GM19463 (cell line): Measurements from ENCODE around the gene MT1F.

ENCODE experiments used
- ATAC-seq: cut with Tn5 transposase; IDR thresholded peaks from one replicate; pipeline ENCODE4 v1.9.1; 2021; ENCODE audit warnings: mild to moderate bottlenecking, moderate library complexity; ENCODE audit not compliant: unreplicated experiment

MT1F gene

GRCh38 chr16:56689171-56689570 is 31.4 kb downstream of the MT1F start:
- no peak for ATAC-seq

- no peak for ATAC-seq
Measured at GRCh38 chr16:56690420-56691122, 32.8 kb downstream of the MT1F start.

- no peak for ATAC-seq
Measured at GRCh38 chr16:56691885-56692284, 34.1 kb downstream of the MT1F start.

GRCh38 chr16:56695246-56695645 is 37.5 kb downstream of the MT1F start:
- ATAC-seq: no peak

- no peak for ATAC-seq
Measured at GRCh38 chr16:56697456-56698155, 39.8 kb downstream of the MT1F start.

GRCh38 chr16:56700195-56700594 is 42.4 kb downstream of the MT1F start:
- no peak for ATAC-seq

GRCh38 chr16:56700631-56701030 is 42.9 kb downstream of the MT1F start:
- no peak for ATAC-seq

GRCh38 chr16:56701534-56701933 is 43.8 kb downstream of the MT1F start:
- no peak for ATAC-seq

GRCh38 chr16:56702836-56703235 is 45.1 kb downstream of the MT1F start:
- no peak for ATAC-seq
